ENCODE measurements around the gene ZNF79.
A peak's percentile ranks its signal among the peaks of the same experiment; 100 is the strongest.

ZNF79 gene

GRCh38 chr9:127423934-127424675 is at the start of gene ZNF79:
Gene ZNF79 (plus strand): TSS chr9:127424382. CDS start chr9:127424788, 406 bp downstream.
- peak; percentile 71 for DNase-seq (ENCODE audit: low read depth)

GRCh38 chr9:127380479-127380878 is 43.7 kb upstream of the ZNF79 start:
- DNase-seq (ENCODE audit: low read depth), result no peak
- H3K4me3 ChIP-seq (ENCODE audit: low read length), result no peak overlapping the region
- no peak for TF ChIP-seq CTCF (conservative IDR thresholded peaks at IDR 0.05; ENCODE audit: low read depth, low read length)

More at GRCh38 chr9:127423934-127424675, at the start of gene ZNF79:
- peak within 1 kb of the TSS; percentile 98 for H3K4me3 ChIP-seq (ENCODE audit: low read length)
- no peak for TF ChIP-seq CTCF (conservative IDR thresholded peaks at IDR 0.05; ENCODE audit: low read depth, low read length)

GRCh38 chr9:127382541-127382940 is 41.6 kb upstream of the ZNF79 start:
- no peak for DNase-seq (ENCODE audit: low read depth)
- H3K4me3 ChIP-seq (ENCODE audit: low read length), result no peak overlapping the region
- no peak for TF ChIP-seq CTCF (conservative IDR thresholded peaks at IDR 0.05; ENCODE audit: low read depth, low read length)

GRCh38 chr9:127384016-127384730 is 40.0 kb upstream of the ZNF79 start:
- DNase-seq (ENCODE audit: low read depth), result no peak
- no peak for TF ChIP-seq CTCF (conservative IDR thresholded peaks at IDR 0.05; ENCODE audit: low read depth, low read length)

GRCh38 chr9:127384901-127385300 is 39.3 kb upstream of the ZNF79 start:
- no peak for TF ChIP-seq CTCF (conservative IDR thresholded peaks at IDR 0.05; ENCODE audit: low read depth, low read length)
- H3K4me3 ChIP-seq (ENCODE audit: low read length), result no peak overlapping the region
- DNase-seq (ENCODE audit: low read depth), result no peak

More at GRCh38 chr9:127384016-127384730, 40.0 kb upstream of the ZNF79 start:
- H3K4me3 ChIP-seq (ENCODE audit: low read length), result no peak overlapping the region

- TF ChIP-seq CTCF (conservative IDR thresholded peaks at IDR 0.05; ENCODE audit: low read depth, low read length), result no peak
- H3K4me3 ChIP-seq (ENCODE audit: low read length), result no peak overlapping the region
- no peak for DNase-seq (ENCODE audit: low read depth)
Measured at GRCh38 chr9:127386249-127386648, 37.9 kb upstream of the ZNF79 start.

Measured in retinal pigment epithelial cell (primary cell).